Thoracic aorta (tissue), 2 donors: ENCODE data around the gene ADH1C. TPM values are rescaled to one million over a fixed set of nuclear protein-coding genes. Genes with fewer than 3 reads are reported as not detected.

Experiments used
- ATAC-seq: fragments of 150-250 bp; one replicate; pipeline ENCODE4 v1.8.0; 2017; ENCODE audit warnings: low read depth; ENCODE audit not compliant: insufficient number of reproducible peaks, low FRiP score
- DNase-seq: peaks from one replicate; pipeline ENCODE4 v3.0.0-alpha.2; 2020; ENCODE audit warnings: low spot score
- H3K27ac ChIP-seq, 2 donors: fragments of 200-600 bp; sonication (generic); 1 replicate in 1 of 2; 2 replicates in 1 of 2; pipeline ENCODE4 v1.5.1; 2016; ENCODE audit warnings: mild to moderate bottlenecking in 2 of 2, moderate library complexity in 2 of 2
- H3K27me3 ChIP-seq: fragments of 200-600 bp; sonication (generic); replicated peaks from 2 replicates; pipeline ENCODE4 v1.6.0; 2016; ENCODE audit warnings: mild to moderate bottlenecking; ENCODE audit not compliant: insufficient read depth
- H3K36me3 ChIP-seq: fragments of 200-600 bp; sonication (generic); one replicate; pipeline ENCODE4 v1.5.1; 2016
- H3K4me1 ChIP-seq, 2 donors: fragments of 200-600 bp; sonication (generic); 1 replicate in 1 of 2; 2 replicates in 1 of 2; pipeline versions ENCODE4 v1.5.1 to v1.6.0; 2016; ENCODE audit warnings: low read depth in 2 of 2, mild to moderate bottlenecking in 1 of 2; ENCODE audit not compliant: control insufficient read depth in 1 of 2
- H3K4me3 ChIP-seq: fragments of 200-600 bp; sonication (generic); 2 replicates; pipeline ENCODE4 v1.5.1; 2016; ENCODE audit warnings: mild to moderate bottlenecking
- H3K9me3 ChIP-seq: fragments of 200-600 bp; sonication (generic); 2 replicates; pipeline ENCODE4 v1.5.1; 2016
- total RNA-seq, 2 donors: library from RNA; depleted of rRNA; stranded (reverse); fragments of >200 nt; gene quantifications; one replicate each; pipeline versions ENCODE4 v1.1.0 to v1.2.3, GENCODE V29; 2016
- TF ChIP-seq, protein P1 (sequence below): fragments of 200-600 bp; sonication (generic); IDR thresholded peaks from one replicate; pipeline ENCODE4 v1.5.1; 2019; ENCODE audit warnings: antibody characterized with exemption

ADH1C gene
- total RNA-seq, 2 donors from 2014 or later: 4.5 to 5.4 TPM

DNA sequence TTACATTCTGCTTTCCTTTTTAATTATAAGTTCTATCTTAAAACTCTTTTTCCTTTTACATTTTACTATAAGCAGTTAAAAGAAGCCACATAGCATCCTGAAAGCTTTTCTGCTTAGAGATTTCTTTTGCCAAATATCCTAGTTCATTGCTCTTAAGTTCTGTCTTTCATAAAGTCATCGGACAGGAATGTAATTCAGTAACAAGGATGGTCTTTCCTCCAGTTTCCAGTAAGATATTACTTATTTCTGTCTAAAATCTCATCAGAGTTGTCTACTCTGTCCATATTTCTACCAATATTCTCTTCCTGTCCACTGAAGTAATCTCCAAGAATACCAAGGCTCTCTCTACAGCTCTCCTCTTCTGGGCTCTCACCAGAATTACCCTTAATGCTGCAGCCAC, 37.5 kb upstream of the ADH1C start:
- no peak for ATAC-seq
- TF ChIP-seq, protein P1, sequence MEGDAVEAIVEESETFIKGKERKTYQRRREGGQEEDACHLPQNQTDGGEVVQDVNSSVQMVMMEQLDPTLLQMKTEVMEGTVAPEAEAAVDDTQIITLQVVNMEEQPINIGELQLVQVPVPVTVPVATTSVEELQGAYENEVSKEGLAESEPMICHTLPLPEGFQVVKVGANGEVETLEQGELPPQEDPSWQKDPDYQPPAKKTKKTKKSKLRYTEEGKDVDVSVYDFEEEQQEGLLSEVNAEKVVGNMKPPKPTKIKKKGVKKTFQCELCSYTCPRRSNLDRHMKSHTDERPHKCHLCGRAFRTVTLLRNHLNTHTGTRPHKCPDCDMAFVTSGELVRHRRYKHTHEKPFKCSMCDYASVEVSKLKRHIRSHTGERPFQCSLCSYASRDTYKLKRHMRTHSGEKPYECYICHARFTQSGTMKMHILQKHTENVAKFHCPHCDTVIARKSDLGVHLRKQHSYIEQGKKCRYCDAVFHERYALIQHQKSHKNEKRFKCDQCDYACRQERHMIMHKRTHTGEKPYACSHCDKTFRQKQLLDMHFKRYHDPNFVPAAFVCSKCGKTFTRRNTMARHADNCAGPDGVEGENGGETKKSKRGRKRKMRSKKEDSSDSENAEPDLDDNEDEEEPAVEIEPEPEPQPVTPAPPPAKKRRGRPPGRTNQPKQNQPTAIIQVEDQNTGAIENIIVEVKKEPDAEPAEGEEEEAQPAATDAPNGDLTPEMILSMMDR: no peak

DNA sequence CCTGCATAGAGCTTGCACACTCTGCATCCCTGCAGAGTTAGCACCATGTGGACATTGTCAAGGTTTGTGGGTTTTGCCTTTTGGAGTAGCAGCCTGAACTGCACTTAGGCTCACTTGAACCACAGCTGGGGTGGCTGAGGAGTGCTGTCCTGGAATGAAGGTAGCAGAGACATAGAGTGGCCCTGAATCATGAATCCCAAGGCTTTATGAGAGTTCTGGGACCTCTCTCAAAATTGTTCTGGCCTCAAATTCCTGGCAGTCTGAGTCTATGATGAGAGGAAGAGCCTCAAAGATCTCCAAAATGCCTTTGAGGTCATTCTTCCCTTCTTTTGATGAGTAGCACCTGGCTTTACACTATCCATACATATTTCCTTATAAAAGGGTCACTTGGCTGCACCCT, 37.1 kb upstream of the ADH1C start:
- ATAC-seq: no peak
- TF ChIP-seq, protein P1: no peak
- H3K4me3 ChIP-seq: no peak overlapping the region
- H3K9me3 ChIP-seq: peaks cover 3% of the 10 kb centered on the region
- no peak for DNase-seq
- peaks cover 0 to 13% of the 10 kb centered on the region in 2 donors for H3K4me1 ChIP-seq
- H3K27ac ChIP-seq: peak overlapping the region in 1 of 2 donors; percentile 90
- H3K36me3 ChIP-seq: no peaks in the 10 kb centered on the region
- H3K27me3 ChIP-seq: no peaks in the 10 kb centered on the region

More for the DNA sequence above, 37.5 kb upstream of the ADH1C start:
- H3K36me3 ChIP-seq: no peaks in the 10 kb centered on the region
- H3K27ac ChIP-seq: peak overlapping the region in 1 of 2 donors; percentile 90
- no peak for DNase-seq
- H3K27me3 ChIP-seq: no peaks in the 10 kb centered on the region
- peaks cover 0 to 11% of the 10 kb centered on the region in 2 donors for H3K4me1 ChIP-seq
- peaks cover 3% of the 10 kb centered on the region for H3K9me3 ChIP-seq
- H3K4me3 ChIP-seq: no peak overlapping the region

DNA sequence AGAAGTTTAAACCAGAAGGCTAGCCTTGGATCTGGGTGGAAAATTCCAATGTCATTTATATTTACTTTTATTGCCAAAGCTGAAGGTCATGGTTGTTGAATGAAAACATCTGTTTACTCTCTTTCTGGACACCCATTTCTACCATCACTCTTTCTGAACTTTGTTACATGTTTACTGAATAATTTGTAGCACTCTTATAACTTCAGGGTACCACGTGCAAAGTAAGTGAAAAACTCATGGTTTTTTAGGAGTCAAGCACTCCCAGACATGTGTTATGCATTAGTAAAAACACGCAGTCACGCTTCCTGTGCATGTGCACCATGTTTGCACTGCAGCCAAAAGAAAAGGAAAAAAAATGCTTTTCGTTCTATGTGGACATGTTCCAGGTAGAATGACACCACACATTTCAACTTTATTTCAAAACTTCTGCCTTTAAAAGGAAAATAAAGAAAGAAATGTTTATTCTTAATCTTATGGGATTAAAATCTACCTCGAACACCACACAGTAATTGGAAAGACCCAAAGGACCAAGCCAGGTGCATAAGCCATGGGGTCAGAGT, 31.4 kb upstream of the ADH1C start:
- Histone ChIP-seq H3K36me3 (no peaks in the 10 kb centered on the region), H3K27me3 (no peaks in the 10 kb centered on the region), H3K9me3 (no peaks in the 10 kb centered on the region), H3K4me3 (no peak overlapping the region), H3K27ac (peak overlapping the region; percentile 90 to 91), H3K4me1 (peaks cover 0 to 23% of the 10 kb centered on the region in 2 donors)
- TF ChIP-seq, protein P1: no peak
- ATAC-seq (peak; percentile 93), DNase-seq (no peak)

DNA sequence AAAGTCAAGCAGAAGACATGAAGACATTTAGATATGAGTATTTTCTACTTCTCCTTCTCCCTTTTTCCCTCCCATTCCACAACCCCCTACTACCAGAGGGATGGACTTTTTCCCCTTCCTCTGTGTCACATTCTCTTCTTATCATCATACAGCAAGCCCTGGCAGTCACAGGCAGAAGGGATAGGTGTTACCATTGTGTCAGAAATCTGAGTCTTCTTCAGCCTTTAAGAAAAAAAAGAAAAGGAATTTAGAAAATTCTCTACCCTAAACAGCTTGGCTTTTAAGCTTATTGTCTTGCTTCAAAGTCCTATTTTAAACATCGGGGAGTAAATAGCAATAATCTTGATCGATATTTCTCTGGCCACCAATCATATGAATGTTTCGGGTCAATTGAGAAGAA, 30.9 kb upstream of the ADH1C start:
- Histone ChIP-seq H3K9me3 (no peaks in the 10 kb centered on the region), H3K27ac (peak overlapping the region; percentile 90 to 91), H3K4me3 (no peak overlapping the region), H3K36me3 (no peaks in the 10 kb centered on the region), H3K4me1 (peaks cover 0 to 23% of the 10 kb centered on the region in 2 donors), H3K27me3 (no peaks in the 10 kb centered on the region)
- TF ChIP-seq, protein P1: no peak
- DNase-seq: no peak
- no peak for ATAC-seq

DNA sequence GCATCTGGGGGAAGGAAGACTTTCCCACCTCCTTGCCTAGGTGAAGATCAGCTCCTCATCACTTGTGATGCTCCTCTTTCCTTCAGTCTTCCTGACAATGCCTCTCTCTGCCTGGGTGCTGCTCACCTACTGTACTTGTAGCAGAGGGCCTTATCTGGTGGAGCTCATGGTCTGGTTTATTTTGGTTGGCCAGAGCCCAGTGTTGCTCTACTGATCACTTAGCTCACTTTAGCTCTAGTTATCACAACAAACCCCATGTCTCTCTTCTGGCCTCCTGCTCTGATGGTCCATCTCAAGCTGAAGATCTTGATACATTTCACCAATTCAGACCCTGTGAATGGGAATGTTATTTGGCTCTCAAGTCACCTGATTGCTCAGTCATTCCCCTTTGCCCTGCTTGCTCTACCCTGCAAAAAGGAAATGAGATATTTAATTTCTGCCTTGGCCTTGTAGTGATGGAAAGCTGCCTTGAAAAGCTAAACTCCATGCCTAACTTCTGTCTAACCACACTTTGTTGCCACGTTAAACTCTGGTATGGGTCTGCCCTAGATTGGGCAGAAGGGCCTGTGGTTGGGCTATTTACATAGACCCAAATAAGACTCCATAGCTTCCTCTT, 30.3 kb upstream of the ADH1C start:
- H3K9me3 ChIP-seq: no peaks in the 10 kb centered on the region
- H3K36me3 ChIP-seq: no peaks in the 10 kb centered on the region
- H3K4me3 ChIP-seq: no peak overlapping the region
- peak overlapping the region; percentile 90 to 91 for H3K27ac ChIP-seq
- no peaks in the 10 kb centered on the region for H3K27me3 ChIP-seq
- H3K4me1 ChIP-seq: peaks cover 0 to 23% of the 10 kb centered on the region in 2 donors
- TF ChIP-seq, protein P1: no peak
- DNase-seq (no peak), ATAC-seq (no peak)
